Stomach (tissue), 4 donors: ENCODE data around the gene DLL3.

ENCODE experiments used
- EP300 ChIP-seq: sonication (generic); formaldehyde crosslinking; IDR thresholded peaks from one replicate; pipeline ENCODE4 v1.6.1; 2017; ENCODE audit warnings: antibody characterized with exemption
- POLR2AphosphoS5 ChIP-seq, 3 donors: sonication (generic); formaldehyde crosslinking; IDR thresholded peaks; one replicate each; pipeline ENCODE4 v1.6.1; 2016; ENCODE audit warnings: antibody characterized with exemption in 3 of 3
- TF ChIP-seq, protein P1 (sequence below), 7 experiments: fragments of 450-650 bp in 4 of 7; fragments of 200-600 bp in 3 of 7; sonication (generic) in 3 of 7; IDR thresholded peaks; one replicate each; pipeline ENCODE4 v1.5.1; 2016 to 2019; ENCODE audit warnings: antibody characterized with exemption in 7 of 7, control low read depth in 2 of 7, mild to moderate bottlenecking in 1 of 7

- TF ChIP-seq, protein P1, sequence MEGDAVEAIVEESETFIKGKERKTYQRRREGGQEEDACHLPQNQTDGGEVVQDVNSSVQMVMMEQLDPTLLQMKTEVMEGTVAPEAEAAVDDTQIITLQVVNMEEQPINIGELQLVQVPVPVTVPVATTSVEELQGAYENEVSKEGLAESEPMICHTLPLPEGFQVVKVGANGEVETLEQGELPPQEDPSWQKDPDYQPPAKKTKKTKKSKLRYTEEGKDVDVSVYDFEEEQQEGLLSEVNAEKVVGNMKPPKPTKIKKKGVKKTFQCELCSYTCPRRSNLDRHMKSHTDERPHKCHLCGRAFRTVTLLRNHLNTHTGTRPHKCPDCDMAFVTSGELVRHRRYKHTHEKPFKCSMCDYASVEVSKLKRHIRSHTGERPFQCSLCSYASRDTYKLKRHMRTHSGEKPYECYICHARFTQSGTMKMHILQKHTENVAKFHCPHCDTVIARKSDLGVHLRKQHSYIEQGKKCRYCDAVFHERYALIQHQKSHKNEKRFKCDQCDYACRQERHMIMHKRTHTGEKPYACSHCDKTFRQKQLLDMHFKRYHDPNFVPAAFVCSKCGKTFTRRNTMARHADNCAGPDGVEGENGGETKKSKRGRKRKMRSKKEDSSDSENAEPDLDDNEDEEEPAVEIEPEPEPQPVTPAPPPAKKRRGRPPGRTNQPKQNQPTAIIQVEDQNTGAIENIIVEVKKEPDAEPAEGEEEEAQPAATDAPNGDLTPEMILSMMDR (IDR thresholded peaks at IDR 0.05): no peak
- TF ChIP-seq EP300 (no peak), POLR2AphosphoS5 (IDR thresholded peaks at IDR 0.05) (no peak)
Measured at GRCh38 chr19:39492788-39493187, 6.0 kb upstream of the DLL3 start.
